T-helper 2 cell (primary cell): ENCODE results near the gene CDC5L.

Experiments used
- DNase-seq, 5 experiments: peaks; one replicate each; pipeline versions ENCODE4 v3.0.0 to v3.0.0-alpha.2; 2012 to 2022

CDC5L gene

DNA sequence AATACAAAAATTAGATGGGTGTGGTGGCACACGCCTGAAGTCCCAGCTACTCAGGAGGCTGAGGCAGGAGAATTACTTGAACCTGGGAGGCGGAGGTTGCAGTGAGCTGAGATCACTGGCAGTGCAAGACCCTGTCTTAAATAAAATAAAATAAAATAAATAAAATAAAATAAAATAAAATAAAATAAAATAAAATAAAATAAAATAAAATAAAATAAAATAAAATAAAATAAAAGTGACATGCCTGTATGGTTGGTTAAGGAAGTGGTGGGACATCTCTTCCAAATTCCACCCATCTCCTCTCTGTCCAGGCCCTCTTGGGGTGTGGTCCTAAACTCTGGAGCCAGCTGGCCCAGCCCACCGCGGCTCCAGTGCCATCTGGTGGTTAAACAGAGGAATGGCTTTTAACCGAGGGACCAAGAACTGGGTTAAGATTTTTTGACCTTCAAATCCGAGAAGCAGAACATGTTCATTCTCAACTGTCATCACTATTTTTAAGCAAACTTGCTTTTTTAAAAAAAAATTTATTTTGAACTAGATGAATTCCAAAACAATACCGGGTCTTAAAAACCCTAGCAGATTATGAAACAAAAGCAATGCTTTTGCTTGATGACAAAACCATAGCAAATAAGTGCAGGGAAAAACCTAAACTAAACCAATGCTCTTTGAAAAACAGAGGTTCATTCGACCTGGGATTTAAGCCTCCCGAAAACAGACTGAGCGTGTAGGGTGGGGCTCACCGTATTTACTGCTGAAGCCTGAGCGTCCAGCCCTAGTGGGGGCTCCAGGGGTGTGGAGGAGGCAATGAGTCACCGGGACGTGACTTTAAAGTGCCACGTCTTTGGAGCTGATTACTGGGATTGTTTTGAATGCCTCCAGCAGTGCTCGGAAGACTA lies 68.8 kb downstream of the CDC5L start:
- peak in 4 of 5 experiments; percentile 5 to 56 (median 24) for DNase-seq

DNA sequence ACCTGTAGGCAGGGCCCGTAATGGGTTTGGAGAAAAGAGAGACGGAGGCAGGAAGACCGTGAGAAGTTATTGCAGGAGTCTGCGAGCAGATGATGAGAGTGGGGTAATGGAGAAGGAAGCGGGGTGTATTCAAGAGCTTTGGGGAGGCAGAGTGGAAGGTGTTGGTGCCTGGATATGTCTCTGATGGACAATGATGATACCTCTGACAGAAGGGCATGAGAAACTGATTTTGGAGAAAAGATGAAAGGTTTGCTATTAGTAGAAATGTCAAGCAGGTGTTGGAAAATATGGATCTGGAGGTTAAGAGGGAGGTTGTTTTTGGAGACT lies 69.4 kb downstream of the CDC5L start:
- no peak for DNase-seq

GRCh38 chr6:44457596-44457995 lies 70.1 kb downstream of the CDC5L start:
- no peak for DNase-seq

DNA sequence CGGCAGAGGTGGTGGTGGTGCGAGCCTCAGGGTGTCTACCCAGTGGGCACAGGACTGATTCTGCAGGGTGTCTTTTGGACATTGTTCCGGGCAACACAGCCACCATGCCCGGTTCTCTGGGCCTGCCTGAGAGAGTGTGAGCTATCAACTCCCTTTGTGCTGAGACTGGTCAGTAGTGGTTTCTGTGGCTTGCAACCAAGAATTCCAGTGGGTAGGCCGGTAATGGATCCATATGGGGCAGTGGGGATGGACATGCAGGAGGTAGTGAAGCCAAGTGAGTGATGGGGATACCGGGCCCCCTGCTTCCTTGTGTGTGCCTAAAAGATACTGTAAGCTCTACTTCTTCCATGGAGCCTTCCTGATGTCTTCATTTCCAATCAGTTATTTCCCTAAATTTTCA lies 71.0 kb downstream of the CDC5L start:
- DNase-seq, result no peak

DNA sequence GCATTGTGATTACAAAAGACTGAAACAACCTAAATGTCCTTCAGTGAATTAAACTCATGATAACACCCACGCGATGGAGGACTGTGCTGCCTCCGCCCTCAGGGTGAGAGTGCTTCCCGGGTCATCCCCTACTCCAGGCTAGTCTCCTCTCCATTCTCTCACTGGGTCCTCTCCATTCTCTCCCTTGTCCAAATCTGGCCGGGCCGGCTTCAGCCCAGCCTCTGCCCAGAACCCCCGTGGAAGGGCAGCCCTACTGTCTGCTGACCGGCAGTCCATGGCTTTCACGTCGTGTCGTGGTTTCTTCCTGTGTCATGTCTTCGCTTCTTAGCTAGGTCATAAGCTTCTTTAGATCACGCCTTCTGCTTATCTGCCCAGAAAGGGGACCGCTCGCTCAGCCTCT lies 74.8 kb downstream of the CDC5L start:
- no peak for DNase-seq

DNA sequence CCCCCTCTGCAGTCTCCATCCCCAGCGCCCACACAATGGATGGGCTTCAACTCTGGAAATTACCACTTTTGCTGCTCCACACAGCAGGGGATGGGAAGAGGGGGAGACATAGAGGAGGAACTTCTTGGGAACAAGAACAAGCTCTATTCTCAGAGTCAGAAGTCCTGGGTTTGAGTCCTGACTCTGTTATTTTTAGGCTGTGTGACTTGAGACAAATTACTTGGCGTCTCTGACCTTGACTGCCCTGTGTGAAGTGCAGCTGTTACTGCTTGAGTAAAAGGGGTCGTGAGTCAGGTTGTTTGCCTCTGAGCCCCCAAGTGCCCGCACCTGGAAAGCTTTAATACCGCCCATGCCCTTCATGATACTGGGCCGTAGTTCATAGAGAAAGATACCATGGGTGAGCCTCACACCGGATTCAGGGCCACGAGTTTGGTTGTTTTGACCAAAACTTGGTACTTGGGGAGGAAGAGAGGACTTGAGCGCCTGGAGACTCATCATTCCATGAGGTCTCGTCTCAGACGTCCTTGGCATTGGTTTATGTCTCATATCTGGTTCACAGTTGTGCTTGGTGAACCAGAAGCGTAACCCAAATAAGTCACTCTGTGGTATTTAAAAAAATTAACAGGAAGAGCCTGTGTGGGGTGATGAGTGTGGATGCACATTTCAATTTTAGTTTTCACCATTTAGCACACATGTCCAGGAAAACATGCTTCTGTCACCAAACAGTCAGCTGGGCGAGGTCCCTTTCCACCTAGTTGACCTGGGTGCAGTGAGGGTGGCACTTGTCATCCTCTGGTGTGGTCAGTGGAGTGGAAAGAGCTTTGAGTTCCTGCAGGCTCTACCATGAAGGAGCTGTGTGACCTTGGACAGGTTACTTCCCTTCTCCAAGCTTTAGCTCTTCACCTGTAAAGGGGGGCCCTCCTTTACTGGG lies 75.6 kb downstream of the CDC5L start:
- DNase-seq, result peak in 1 of 5 experiments; percentile 7

GRCh38 chr6:44463728-44464450 lies 76.4 kb downstream of the CDC5L start:
- DNase-seq, result no peak

DNA sequence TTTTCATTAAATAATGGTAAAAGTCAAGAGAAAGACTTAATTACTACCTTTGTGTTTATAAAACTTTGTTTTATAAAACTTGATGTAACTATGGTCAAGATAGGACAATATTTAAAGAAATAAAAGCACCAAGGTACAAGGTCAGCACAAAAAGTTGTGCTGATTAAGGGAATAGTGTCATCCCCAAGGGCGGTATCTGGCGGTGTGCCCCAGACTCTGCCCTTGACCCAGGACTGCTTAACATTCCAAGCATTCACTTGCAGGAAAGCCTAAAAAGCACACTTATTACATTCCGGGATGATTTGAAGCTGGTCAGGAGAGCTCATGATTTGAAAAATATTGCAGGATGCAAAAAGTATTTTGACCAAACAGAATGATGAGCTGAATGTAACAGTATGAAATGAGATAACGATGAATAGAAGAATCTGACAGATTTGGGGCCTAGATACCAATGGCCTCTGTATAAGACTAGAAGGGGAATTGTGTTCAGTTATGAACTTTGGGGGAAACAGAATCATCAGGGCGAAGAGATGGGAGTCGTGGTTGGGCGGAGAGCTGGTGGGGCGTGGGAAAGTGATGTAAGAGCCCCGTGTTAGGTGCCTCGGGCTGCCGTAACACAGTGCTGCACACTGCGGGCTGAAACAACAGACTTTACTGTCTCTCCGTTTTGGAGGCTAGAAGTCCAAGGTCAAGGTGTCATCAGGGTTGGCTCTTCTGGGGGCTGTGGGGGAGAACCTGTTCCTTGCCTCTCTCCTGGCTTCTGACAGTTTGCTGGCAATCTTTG lies 77.2 kb downstream of the CDC5L start:
- no peak for DNase-seq

- no peak for DNase-seq
Measured at GRCh38 chr6:44466955-44467354, 79.4 kb downstream of the CDC5L start.

- no peak for DNase-seq
Measured at GRCh38 chr6:44468835-44469234, 81.3 kb downstream of the CDC5L start.

DNA sequence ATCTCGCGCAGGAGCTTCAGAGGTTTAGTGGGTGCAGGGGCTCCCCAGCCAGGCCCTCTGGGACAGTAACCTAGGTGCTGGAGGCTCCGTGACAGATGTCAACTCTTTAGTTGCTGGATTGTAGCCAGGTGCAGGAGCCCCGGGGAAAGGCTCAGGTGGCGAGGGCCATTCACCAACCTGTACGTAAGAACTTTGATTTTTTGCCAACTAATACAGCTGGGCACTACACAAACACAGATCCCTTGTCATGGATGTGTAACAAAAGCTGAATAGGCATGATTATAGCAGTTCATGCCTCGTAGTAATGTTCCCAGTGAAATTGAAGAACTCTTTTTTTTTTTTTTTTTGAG lies 82.6 kb downstream of the CDC5L start:
- DNase-seq, result no peak

DNA sequence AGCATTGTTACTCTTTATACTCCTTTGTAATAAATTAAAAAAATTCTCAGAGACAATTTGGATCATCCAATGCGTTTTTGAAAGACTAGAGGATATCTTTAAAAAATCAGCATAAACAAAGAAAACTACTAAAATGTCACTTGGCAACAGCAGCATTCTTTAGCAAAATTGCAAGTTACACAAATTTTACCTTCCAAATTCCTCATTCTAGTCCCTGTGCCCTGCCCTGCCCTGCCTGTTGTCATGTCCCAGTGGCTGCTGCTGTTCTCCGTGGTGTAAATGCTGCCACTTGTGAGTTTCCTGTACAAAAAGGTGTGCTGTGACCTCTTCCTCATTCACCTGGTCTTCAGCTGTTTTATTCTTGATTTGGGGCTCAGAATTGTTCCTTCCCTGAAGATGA lies 83.2 kb downstream of the CDC5L start:
- DNase-seq, result no peak

DNA sequence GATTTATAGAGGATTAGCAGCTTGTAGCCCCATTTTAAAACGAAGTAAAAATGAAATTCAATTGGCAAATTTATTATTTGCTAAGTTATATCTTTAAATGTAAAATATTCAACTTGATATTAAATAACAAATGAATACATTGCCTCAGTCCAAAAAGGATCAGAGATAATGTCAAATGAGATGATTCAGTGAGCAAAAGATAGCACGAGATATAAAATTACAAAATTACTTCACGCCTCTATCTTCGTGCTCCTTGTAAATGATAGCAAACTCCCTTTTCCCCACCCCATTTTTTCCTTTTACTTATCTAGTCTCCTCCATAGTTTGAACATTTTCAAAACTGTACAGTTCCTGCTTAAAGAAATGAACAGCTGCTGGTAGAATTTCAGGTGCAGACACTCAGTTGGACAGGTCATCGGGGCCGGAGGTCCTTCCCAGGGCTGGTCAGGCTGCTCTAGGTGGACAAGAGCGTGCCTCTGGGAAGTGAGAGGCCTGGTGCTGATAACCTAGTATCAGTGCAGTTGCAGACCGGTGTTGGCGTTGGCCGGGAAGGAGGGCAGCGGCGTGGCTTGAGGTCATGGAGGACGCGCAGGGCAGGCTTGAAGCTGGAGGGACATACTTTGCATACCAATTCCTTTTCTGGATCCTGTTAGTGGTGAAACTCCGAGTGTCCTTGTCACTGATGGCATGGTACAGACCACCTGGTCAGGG lies 83.9 kb downstream of the CDC5L start:
- no peak for DNase-seq

DNA sequence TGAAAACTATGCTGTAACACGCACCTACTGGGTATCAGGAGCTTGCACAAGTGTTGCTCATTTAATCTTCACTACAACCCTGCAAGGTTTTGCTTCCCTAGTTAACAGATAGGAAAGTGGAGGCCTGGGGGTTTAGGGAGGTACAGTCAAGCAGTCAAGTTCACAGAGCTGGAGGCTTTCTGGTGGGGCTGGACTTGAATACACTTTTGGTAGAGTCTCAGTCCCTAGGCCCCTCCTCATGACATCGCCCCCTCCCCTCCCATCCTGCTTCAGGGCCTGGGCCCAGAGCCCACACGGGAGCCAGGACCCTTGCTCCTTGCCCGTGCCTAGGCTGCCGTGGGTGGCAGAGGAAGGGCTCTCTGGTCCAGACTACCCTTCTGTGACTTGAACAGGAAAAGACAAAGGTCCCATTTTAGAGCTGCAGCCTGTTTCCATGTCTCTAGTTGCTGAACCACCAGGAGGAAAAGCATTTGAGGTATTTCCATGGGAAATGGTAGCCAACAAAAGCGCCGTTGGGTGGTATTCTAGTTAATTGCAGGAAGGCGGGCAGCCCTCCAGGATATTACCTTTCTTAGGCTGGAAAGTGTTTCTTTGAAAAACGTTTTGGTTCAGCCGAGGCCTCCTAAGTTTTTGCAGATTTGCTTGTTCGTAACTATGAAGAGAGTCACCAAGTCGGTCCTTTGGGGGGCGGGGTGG lies 84.9 kb downstream of the CDC5L start:
- DNase-seq, result no peak

- DNase-seq, result no peak
Measured at GRCh38 chr6:44473393-44474189, 86.1 kb downstream of the CDC5L start.

- DNase-seq, result no peak
Measured at GRCh38 chr6:44474190-44474631, 86.7 kb downstream of the CDC5L start.

GRCh38 chr6:44474643-44475042 lies 87.1 kb downstream of the CDC5L start:
- no peak for DNase-seq

- no peak for DNase-seq
Measured at GRCh38 chr6:44475417-44475778, 87.9 kb downstream of the CDC5L start.

DNA sequence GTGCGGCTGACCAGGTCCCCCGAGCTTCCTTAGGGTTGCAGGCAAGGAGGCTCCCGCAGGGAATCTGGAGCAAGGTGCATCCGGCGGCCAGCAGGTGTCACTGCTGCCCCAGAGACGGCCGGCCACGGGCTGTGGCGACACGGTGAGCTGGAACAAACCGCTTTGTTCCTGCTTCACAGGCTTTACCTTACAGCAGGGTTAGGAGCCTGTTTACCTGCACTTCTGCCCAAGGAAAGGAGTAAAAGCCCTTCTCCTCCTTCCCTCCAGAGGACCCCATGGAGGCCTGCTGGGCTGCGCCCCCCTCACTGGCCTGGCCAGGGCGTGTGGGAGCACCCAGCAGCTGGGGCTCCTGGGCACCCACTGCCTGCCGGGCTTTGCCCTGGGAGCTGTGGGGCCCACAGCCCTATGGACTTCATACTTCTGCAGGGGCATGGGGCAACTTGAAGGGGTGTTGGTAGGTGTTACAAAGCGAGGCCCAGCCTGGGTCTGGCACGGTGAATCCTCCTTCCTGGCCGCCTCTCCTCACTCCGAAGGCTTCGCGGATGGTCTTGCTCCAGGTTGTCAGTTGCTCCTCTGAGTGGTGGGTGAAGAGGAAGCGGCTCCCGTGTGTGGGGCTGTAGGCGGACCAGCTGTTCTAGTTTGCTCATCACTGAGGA lies 88.4 kb downstream of the CDC5L start:
- peak; percentile 14 to 78 (median 45) for DNase-seq

- DNase-seq, result no peak
Measured at GRCh38 chr6:44476849-44477248, 89.3 kb downstream of the CDC5L start.
